Measurements from ENCODE around the gene GAS2L2.
A peak's percentile ranks its signal among the peaks of the same experiment; 100 is the strongest.

The GAS2L2 gene

DNA sequence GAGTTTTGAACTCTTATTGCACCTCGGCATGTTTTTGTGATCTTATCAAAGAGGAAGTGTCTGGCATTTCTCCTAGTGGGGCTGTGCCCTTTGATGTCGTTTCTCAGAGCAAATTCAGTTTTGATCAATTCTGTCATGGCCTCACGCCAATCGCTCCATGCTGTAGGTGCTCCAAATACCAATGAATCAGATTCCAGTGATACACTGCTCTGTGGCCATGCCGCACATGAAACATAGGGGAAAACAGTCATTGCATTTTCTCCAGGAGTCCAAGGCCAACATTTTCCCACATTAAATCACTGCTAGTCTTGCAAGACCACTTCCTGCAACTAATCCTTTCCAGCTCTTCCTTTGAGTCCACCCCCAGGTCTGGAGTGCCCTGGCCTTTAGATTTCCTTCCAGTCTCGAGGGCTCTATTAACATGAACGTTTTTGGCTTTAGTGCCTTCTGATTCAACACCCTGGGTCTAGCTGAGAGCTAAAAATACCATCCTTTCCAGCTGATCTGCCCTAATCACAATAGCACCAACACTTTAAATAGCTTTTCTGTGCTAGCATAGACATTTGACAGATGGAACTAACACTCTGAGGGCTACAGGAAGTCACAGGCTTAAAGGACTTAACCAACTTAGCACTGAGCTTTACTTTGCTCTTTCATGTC is 39.8 kb downstream of the GAS2L2 start:
- Mint-ChIP-seq H3K4me1 (peaks cover 13% of the 10 kb centered on the region), H3K36me3 (ENCODE audit: low read depth) (peaks cover 30% of the 10 kb centered on the region), H3K27me3 (ENCODE audit: low read depth) (no peaks in the 10 kb centered on the region), H3K9me3 (no peaks in the 10 kb centered on the region), H3K27ac (no peak overlapping the region), H3K4me3 (no peak overlapping the region)
- TF ChIP-seq, protein P1, sequence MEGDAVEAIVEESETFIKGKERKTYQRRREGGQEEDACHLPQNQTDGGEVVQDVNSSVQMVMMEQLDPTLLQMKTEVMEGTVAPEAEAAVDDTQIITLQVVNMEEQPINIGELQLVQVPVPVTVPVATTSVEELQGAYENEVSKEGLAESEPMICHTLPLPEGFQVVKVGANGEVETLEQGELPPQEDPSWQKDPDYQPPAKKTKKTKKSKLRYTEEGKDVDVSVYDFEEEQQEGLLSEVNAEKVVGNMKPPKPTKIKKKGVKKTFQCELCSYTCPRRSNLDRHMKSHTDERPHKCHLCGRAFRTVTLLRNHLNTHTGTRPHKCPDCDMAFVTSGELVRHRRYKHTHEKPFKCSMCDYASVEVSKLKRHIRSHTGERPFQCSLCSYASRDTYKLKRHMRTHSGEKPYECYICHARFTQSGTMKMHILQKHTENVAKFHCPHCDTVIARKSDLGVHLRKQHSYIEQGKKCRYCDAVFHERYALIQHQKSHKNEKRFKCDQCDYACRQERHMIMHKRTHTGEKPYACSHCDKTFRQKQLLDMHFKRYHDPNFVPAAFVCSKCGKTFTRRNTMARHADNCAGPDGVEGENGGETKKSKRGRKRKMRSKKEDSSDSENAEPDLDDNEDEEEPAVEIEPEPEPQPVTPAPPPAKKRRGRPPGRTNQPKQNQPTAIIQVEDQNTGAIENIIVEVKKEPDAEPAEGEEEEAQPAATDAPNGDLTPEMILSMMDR (IDR thresholded peaks at IDR 0.05; ENCODE audit: unreplicated experiment in 3 of 3), result no peak

GRCh38 chr17:35710950-35711349 is 42.1 kb downstream of the GAS2L2 start:
- Mint-ChIP-seq H3K9me3 (no peaks in the 10 kb centered on the region), H3K27me3 (ENCODE audit: low read depth) (no peaks in the 10 kb centered on the region), H3K27ac (no peak overlapping the region), H3K36me3 (ENCODE audit: low read depth) (peaks cover 22% of the 10 kb centered on the region), H3K4me3 (no peak overlapping the region), H3K4me1 (peaks cover 6% of the 10 kb centered on the region)
- TF ChIP-seq, protein P1 (IDR thresholded peaks at IDR 0.05; ENCODE audit: unreplicated experiment in 3 of 3), result no peak

DNA sequence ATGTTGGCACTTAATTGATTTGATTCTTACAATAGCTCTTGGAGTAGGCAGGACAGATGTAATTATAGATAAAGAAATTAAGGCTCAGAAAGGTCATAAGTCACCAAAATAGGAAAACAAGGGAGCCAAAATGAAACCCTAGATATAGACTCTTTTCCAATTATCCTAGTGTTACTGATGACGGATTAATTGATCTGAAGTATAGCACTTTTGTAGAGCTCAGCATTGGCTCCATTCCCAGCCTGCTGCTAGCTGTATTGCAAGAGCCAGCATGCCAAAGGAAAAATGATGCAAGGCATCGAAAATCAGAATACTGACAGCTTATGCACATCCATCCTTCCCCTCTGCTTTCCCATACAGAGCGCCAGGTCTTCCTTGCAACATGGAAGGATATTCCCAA is 43.2 kb downstream of the GAS2L2 start:
- TF ChIP-seq, protein P1 (IDR thresholded peaks at IDR 0.05; ENCODE audit: unreplicated experiment in 3 of 3), result no peak
- no peaks in the 10 kb centered on the region for H3K9me3 Mint-ChIP-seq
- peaks cover 22% of the 10 kb centered on the region for H3K36me3 Mint-ChIP-seq (ENCODE audit: low read depth)
- H3K4me3 Mint-ChIP-seq, result no peak overlapping the region
- no peak overlapping the region for H3K27ac Mint-ChIP-seq
- H3K27me3 Mint-ChIP-seq (ENCODE audit: low read depth), result no peaks in the 10 kb centered on the region
- H3K4me1 Mint-ChIP-seq, result peaks cover 6% of the 10 kb centered on the region

DNA sequence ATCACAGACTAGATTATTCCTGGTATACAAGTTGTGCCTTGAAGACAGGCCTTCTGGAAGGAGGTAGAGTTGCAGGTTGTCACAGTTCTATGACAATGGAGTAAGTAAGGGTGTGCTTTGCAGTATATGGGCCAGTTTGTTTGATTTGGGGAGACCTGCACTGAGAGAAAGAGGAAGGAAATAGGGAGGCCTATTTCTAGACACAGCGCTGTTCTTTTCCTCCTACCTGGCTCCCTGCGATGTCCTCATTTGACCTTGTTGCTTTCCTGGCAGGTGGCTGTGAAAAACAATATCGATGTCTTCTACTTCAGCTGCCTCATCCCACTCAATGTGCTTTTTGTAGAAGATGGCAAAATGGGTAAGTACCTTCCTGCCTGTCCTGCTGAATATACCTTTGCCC is 44.1 kb downstream of the GAS2L2 start:
- Mint-ChIP-seq H3K4me1 (peaks cover 6% of the 10 kb centered on the region), H3K27ac (peak overlapping the region in 1 of 3 experiments; percentile 44), H3K9me3 (no peaks in the 10 kb centered on the region), H3K27me3 (ENCODE audit: low read depth) (no peaks in the 10 kb centered on the region), H3K36me3 (ENCODE audit: low read depth) (peaks cover 24% of the 10 kb centered on the region), H3K4me3 (no peak overlapping the region)
- TF ChIP-seq, protein P1 (IDR thresholded peaks at IDR 0.05; ENCODE audit: unreplicated experiment in 3 of 3), result no peak

- H3K4me1 Mint-ChIP-seq, result peaks cover 6% of the 10 kb centered on the region
- H3K27me3 Mint-ChIP-seq (ENCODE audit: low read depth), result no peaks in the 10 kb centered on the region
- H3K36me3 Mint-ChIP-seq (ENCODE audit: low read depth), result peaks cover 25% of the 10 kb centered on the region
- H3K9me3 Mint-ChIP-seq, result no peaks in the 10 kb centered on the region
- H3K27ac Mint-ChIP-seq, result no peak overlapping the region
- H3K4me3 Mint-ChIP-seq, result no peak overlapping the region
- TF ChIP-seq, protein P1 (IDR thresholded peaks at IDR 0.05; ENCODE audit: unreplicated experiment in 3 of 3), result no peak
These were observed 44.9 kb downstream of the GAS2L2 start for GRCh38 chr17:35708149-35708548.

- Mint-ChIP-seq H3K36me3 (ENCODE audit: low read depth) (peaks cover 30% of the 10 kb centered on the region), H3K27ac (no peak overlapping the region)
These were observed 47.3 kb downstream of the GAS2L2 start for GRCh38 chr17:35705705-35706104.

More at GRCh38 chr17:35705705-35706104, 47.3 kb downstream of the GAS2L2 start:
- Mint-ChIP-seq H3K9me3 (no peaks in the 10 kb centered on the region), H3K27me3 (ENCODE audit: low read depth) (no peaks in the 10 kb centered on the region), H3K4me1 (peaks cover 6% of the 10 kb centered on the region), H3K4me3 (no peak overlapping the region)
- TF ChIP-seq, protein P1 (IDR thresholded peaks at IDR 0.05; ENCODE audit: unreplicated experiment in 3 of 3), result no peak

All from nephron (organoid).